HG02973 (cell line): Measurements from ENCODE around the gene NKX3-2.

ENCODE experiments used
- ATAC-seq: cut with Tn5 transposase; IDR thresholded peaks from one replicate; pipeline ENCODE4 v1.9.1; 2021; ENCODE audit warnings: moderate library complexity; ENCODE audit not compliant: unreplicated experiment

The NKX3-2 gene

GRCh38 chr4:13534344-13535063, 9.8 kb downstream of the NKX3-2 start:
- ATAC-seq, result no peak

- no peak for ATAC-seq
Observed at GRCh38 chr4:13533670-13534343, 10.5 kb downstream of the NKX3-2 start.

- ATAC-seq, result no peak
Observed at GRCh38 chr4:13531625-13531998, 12.7 kb downstream of the NKX3-2 start.

- no peak for ATAC-seq
Observed at GRCh38 chr4:13530823-13531624, 13.3 kb downstream of the NKX3-2 start.

- ATAC-seq, result no peak
Observed at GRCh38 chr4:13529128-13529919, 15.0 kb downstream of the NKX3-2 start.

GRCh38 chr4:13528821-13529127, 15.5 kb downstream of the NKX3-2 start:
- ATAC-seq, result no peak

GRCh38 chr4:13527981-13528820, 16.1 kb downstream of the NKX3-2 start:
- ATAC-seq, result peak; percentile 65

GRCh38 chr4:13527192-13527980, 16.9 kb downstream of the NKX3-2 start:
- ATAC-seq, result no peak

- no peak for ATAC-seq
Observed at GRCh38 chr4:13526658-13527057, 17.6 kb downstream of the NKX3-2 start.

- no peak for ATAC-seq
Observed at GRCh38 chr4:13525606-13526281, 18.6 kb downstream of the NKX3-2 start.

GRCh38 chr4:13524504-13525243, 19.6 kb downstream of the NKX3-2 start:
- ATAC-seq, result no peak

- no peak for ATAC-seq
Observed at GRCh38 chr4:13523591-13524503, 20.5 kb downstream of the NKX3-2 start.

GRCh38 chr4:13523105-13523477, 21.2 kb downstream of the NKX3-2 start:
- ATAC-seq, result no peak

- ATAC-seq, result no peak
Observed at GRCh38 chr4:13522282-13523104, 21.8 kb downstream of the NKX3-2 start.

- no peak for ATAC-seq
Observed at GRCh38 chr4:13521047-13521446, 23.3 kb downstream of the NKX3-2 start.

GRCh38 chr4:13516315-13516860, 27.9 kb downstream of the NKX3-2 start:
- no peak for ATAC-seq
